ENCODE results near the gene UNG. TPM values are rescaled to one million over a fixed set of nuclear protein-coding genes. Genes with fewer than 3 reads are reported as not detected.

The UNG gene
- total RNA-seq, 1 donor from 2014 or later = 13.3 TPM

DNA sequence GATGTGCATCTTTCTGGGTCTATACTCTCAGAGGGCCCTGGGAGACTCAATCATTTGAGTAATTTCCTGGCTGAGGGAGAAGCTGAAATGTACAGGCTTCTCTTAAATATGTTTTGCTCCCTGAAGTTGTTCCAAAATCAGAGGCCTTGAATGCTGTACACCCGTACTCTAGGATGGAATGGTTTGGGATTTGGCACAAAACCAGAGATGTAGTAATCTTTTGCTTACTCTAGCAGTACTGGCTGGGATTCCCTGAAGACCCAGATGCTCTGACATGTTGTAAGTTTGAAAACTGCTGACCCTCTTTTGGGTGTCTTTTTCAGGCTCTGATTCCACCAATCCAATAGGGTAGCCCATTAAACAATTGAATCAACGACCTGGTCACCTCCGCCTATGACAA, 29.4 kb downstream of the UNG start:
- TF ChIP-seq, protein P1, sequence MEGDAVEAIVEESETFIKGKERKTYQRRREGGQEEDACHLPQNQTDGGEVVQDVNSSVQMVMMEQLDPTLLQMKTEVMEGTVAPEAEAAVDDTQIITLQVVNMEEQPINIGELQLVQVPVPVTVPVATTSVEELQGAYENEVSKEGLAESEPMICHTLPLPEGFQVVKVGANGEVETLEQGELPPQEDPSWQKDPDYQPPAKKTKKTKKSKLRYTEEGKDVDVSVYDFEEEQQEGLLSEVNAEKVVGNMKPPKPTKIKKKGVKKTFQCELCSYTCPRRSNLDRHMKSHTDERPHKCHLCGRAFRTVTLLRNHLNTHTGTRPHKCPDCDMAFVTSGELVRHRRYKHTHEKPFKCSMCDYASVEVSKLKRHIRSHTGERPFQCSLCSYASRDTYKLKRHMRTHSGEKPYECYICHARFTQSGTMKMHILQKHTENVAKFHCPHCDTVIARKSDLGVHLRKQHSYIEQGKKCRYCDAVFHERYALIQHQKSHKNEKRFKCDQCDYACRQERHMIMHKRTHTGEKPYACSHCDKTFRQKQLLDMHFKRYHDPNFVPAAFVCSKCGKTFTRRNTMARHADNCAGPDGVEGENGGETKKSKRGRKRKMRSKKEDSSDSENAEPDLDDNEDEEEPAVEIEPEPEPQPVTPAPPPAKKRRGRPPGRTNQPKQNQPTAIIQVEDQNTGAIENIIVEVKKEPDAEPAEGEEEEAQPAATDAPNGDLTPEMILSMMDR (IDR thresholded peaks at IDR 0.05) = no peak
- ATAC-seq (ENCODE audit: low read depth) = no peak
- POLR2A ChIA-PET = no interaction called here
- CTCF ChIA-PET = no interaction called here
- H3K36me3 Mint-ChIP-seq (ENCODE audit: low read depth) = no peaks in the 10 kb centered on the region
- no peak overlapping the region for H3K27ac Mint-ChIP-seq
- DNase-seq = no peak
- intact Hi-C loops (cut with micrococcal nuclease) = no loop called here
- H3K27me3 Mint-ChIP-seq = peaks cover under 1% of the 10 kb centered on the region
- H3K4me1 Mint-ChIP-seq = no peaks in the 10 kb centered on the region
- H3K4me3 Mint-ChIP-seq = no peak overlapping the region
- no peaks in the 10 kb centered on the region for H3K9me3 Mint-ChIP-seq

DNA sequence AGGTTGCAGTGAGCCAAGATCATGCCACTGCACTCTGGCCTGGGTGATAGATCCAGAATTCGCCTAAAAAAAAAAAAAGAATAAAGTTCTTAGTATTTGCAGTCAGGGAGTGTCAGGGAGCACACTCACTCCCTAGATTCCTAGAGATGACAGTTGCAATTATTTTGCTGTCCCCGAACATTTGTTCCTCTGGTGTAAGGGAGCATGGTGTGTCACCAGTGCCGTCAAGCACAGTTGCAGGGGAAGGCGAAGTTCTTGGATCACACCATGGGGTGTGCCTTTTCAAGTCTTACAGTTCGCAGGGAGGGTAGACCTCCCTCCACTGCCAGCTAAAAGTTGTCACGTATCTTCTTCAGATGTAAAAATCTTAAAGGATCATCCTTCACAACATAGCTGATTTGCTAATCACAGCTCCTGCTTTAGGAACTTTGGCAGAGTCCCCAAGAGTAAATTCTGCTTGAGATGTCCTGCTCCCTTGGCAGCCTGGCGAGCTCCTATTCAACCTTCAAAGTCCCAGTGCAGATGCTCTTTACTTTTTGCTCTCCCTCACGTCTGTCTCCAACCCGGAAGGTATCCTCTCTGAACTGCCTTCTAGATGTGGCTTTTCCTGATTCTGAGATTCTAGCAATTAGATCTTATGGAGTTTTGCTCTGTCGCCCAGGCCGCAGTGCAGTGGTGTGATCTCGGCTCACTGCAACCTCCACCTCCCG, 30.3 kb downstream of the UNG start:
- intact Hi-C loops (cut with micrococcal nuclease) = no loop called here
- peaks cover 2% of the 10 kb centered on the region for H3K27me3 Mint-ChIP-seq
- no peaks in the 10 kb centered on the region for H3K4me1 Mint-ChIP-seq
- ChIA-PET CTCF (interaction anchor here (1.0 kb wide), 1 partner anchor 11 kb away, joined by 3 read pairs; the partner anchor contains the start of gene ACACB), POLR2A (no interaction called here)
- ATAC-seq (ENCODE audit: low read depth) = no peak
- no peaks in the 10 kb centered on the region for H3K36me3 Mint-ChIP-seq (ENCODE audit: low read depth)
- no peak overlapping the region for H3K4me3 Mint-ChIP-seq
- no peak for DNase-seq
- no peak overlapping the region for H3K27ac Mint-ChIP-seq
- H3K9me3 Mint-ChIP-seq = no peaks in the 10 kb centered on the region
- TF ChIP-seq, protein P1 (IDR thresholded peaks at IDR 0.05) = no peak

DNA sequence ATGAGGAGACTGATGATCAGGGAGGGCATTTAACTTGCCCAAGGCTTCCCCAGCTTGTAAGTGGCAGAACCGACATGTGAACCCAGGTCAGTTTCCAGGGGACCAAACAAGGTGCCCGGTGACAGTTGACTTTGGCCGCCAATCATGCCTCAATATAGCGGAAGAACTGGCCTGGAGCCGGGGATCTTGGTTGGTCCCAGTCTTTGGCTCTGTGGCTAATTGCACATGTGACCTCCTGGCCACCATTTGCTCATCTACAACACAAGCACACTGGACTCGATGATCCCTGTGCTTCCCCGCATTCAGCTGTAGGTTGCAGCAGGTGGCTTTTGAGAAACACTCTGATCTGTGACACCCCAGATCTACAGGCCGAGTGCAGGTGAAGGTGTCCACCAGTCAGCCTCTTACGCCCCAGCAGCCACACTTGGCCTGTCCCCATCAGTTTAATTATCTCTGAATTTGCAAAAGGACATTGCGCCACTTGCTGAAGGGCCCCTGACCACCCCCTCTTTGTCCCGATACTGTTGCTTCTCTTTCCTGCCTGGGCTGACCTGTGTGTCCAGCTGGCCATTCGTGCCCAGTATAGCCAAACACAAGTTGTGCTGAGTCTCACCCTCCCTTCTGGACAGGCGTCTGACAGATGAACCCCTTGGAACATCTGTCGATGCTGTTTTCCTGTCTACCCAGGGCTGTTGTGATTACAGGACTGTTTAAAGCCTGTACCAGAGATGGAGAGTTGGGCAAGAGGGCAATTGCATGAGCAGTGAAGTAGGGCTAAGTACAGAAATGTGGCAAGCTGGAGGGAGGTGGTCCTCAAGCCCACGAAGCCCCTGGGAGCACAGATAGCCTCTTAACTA, 33.1 kb downstream of the UNG start:
- no peak overlapping the region for H3K27ac Mint-ChIP-seq
- no peaks in the 10 kb centered on the region for H3K36me3 Mint-ChIP-seq (ENCODE audit: low read depth)
- DNase-seq (no peak), ATAC-seq (ENCODE audit: low read depth) (no peak)
- H3K4me1 Mint-ChIP-seq = no peaks in the 10 kb centered on the region
- TF ChIP-seq, protein P1 (IDR thresholded peaks at IDR 0.05) = no peak
- CTCF ChIA-PET = no interaction called here
- intact Hi-C loops (cut with micrococcal nuclease) = no loop called here
- no peak overlapping the region for H3K4me3 Mint-ChIP-seq
- H3K27me3 Mint-ChIP-seq = peaks cover 2% of the 10 kb centered on the region
- POLR2A ChIA-PET = no interaction called here
- H3K9me3 Mint-ChIP-seq = no peaks in the 10 kb centered on the region

DNA sequence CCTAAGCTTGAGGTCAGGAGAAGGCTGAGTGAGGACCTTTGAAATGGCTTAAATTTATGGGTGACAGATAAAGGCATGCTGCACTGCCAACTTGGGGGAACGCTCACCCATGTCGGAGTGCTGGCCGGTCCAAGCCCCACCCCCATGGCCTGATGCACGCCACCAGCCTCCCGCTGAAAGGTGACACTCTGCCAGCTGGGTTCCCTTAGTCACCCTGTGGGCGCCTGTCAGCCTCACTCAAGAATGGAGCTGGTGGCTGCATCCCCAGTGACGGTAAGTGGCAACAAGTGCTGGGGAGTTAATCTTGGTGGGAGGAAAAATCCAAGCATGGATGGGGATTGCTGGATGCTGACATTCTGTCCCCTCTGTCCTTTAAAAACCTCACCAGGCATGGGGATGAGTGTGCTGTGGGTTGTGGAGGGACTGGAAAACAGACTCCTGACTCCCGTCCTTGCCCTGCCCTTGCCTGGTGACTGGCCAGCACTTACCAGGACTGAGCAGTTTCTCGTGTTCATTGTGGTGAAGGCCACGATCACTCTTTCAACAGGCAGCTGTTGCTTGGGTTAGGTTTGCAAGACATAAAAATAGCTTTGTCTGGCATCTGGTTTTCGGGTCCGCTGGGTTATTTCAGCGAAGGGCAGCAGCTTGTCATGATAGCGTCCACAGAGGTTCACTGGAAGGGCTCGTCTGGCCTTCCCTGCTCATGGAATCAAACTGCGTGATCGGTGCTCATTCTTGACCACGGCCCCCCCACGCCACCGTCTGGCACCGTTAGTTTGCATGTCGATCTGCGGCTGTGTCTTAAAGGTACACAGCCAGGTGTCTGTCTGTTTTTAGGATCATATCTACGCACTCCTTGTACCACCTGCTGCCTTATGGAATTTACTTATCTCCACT, 34.0 kb downstream of the UNG start:
- Mint-ChIP-seq H3K9me3 (no peaks in the 10 kb centered on the region), H3K27ac (no peak overlapping the region)
- intact Hi-C loops (cut with micrococcal nuclease) = no loop called here

More for the DNA sequence above, 34.0 kb downstream of the UNG start:
- POLR2A ChIA-PET = no interaction called here
- no peak overlapping the region for H3K4me3 Mint-ChIP-seq
- CTCF ChIA-PET = no interaction called here
- TF ChIP-seq, protein P1 (IDR thresholded peaks at IDR 0.05) = no peak
- DNase-seq (no peak), ATAC-seq (ENCODE audit: low read depth) (no peak)
- H3K27me3 Mint-ChIP-seq = peaks cover 2% of the 10 kb centered on the region
- H3K4me1 Mint-ChIP-seq = no peaks in the 10 kb centered on the region
- no peaks in the 10 kb centered on the region for H3K36me3 Mint-ChIP-seq (ENCODE audit: low read depth)

Measured in activated B cell treated with CpG ODN at 0.5 μM for 24 hours (primary cell).